Suppressor macrophage treated with lipopolysaccharide for 4 hours (primary cell): ENCODE data around the gene ITGA11.

Experiments
- DNase-seq: peaks from one replicate; pipeline ENCODE4 v3.0.0-alpha.2; 2020

ITGA11 gene

DNA sequence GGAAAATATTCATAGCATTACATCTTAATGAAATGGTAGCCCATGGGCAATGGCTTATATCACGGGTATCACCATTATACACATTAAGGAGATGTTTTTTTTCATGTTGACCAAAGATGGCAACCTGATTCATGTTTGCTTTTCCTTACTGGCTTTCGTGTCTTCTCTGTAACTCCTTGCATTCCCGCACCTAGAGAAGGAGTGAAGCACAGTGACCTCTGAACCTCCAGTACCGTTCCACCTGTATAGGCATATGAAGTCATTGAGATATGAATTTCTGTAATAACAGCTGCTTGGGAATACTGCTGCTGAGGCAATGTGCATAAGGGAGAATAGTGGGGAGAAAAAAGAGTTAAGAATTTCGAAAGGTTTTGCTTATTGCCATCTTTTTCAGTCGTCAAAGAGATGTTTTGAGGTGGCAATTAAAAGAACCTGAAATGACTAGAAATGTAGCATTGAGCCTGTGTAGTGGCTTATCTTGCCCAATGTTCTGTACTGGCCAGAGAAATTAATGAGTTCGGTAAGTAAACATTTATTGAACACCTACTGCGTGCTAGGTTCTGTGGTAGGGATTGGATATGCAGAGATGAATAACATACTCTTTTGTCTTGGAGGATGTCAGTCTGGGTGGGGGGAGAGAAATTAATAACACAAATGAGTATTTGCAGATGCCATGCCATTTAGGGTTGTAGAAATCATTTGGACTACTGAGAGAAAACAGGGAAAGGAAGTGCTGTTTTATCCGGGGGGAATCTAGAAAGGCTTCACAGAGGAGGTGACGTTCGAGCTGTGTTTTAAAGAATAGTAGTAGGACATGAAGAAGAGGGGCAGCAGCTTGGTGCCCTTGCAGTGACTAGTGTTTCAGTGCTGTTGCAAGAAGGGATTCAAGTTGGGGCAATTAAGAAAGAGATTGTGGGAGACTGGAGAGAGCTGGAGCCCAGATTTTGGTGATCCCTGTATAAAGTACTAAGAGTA lies 151.9 kb downstream of the ITGA11 start:
- peak; percentile 32 for DNase-seq

DNA sequence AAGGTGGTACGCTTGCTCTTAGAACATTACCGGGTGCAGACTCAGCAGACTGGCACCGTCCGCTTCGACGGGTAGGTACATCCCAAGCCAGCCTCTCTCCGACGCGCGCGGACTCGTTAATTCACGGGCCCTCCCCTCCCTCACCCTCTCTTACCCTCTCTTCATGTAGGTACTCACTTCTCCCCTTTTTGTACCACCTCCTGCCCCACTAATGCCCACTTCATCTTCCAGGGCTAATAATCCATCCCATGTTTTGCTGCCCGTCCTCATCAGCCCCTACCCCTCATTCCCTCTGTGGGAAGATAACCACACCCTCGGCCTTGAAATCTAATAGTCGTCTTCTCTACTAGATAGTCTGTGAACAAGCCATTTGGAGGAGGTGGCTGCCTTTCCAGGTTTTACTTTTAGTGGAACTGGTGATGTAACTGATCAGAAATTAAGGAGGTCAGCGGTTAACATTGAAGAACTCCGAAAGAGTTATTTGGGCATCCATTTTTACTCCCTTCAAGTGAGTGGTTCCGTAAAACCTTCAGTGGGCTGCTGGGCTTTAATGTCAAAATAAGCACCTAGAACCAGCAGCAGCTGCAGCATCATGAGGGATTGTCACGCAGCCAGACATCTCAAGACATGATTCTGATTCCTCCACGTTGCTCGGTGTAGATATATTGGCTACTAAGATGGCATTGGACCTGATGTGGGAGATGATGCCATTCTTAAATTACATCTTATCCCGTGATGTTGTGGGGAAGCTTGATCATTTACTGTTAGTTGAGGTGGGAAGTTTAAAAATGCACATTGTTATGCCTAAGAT lies 153.2 kb downstream of the ITGA11 start:
- DNase-seq, result peak; percentile 47

DNA sequence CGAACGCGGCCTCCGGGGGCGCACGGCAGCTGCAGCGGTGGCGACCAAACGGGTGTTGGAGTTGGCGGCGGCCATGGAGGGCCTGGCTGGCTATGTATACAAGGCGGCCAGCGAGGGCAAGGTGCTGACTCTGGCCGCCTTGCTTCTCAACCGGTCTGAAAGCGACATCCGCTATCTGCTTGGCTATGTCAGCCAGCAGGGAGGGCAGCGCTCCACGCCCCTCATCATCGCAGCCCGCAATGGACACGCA lies 153.7 kb downstream of the ITGA11 start:
- DNase-seq, result no peak

DNA sequence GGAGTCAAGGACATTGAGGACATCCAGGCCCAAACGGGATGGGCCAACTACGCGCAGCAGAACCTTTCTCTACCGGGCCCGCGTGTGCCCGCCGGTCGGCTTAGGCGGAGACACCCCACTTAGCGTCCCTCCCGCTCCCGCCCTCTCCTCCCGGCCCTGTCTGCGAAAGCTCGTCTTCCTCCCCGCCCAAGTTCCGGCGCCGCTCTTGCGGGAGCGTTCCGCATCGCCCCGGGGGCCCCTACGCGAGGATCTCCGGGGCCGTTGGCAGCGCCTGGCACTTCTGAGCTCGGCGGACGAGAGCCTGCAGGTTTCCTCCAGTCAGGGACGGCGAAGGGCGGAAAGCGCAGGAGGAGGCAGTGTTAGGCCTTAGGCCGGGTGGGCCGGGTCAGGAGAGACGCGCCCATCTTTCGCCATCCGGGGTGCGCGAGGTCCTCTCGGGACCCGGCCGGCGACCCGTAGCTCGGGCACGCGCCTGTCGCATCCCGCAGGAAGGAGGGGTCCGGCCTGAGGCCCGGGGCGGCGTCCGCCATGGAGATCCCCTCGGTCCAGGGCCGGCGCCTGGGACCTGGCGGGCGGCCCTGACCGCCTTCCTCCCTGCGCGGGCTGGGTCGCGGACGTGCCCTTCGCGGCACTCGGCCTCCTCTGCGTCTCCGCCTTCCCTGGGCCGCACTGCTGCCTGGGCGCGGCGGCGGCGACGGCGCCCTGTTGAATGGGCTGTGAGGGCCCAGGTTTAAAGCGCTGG lies 154.2 kb downstream of the ITGA11 start, which contains the start of gene FEM1B:
Gene FEM1B (plus strand): TSS at position 143 of the 742 bp plus-strand sequence. CDS start 673 bp downstream, outside the sequence.
- peak; percentile 94 for DNase-seq

DNA sequence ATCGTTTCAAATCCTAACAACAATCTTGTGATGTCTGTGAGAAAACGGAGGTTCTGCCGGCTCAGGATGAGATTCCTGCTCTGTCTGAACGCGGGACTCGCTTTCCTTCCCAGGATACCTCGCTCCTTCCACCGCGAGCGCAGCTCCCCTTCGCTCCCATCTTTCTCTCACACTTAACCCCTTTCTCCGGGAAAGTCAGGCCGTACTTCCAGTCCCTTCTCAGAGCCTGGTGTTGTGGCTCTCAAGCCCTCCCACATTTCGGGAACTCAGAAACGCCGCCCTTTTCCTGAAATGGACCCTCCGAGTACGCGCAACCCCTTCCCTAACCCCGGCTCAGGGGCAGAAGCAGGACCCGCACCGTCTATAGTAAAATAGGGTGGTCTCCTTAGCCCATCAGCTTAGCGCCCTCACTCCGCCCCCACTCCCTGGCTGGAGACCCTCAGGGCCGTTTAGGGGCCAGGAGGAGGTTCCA lies 154.8 kb downstream of the ITGA11 start:
- peak; percentile 59 for DNase-seq

DNA sequence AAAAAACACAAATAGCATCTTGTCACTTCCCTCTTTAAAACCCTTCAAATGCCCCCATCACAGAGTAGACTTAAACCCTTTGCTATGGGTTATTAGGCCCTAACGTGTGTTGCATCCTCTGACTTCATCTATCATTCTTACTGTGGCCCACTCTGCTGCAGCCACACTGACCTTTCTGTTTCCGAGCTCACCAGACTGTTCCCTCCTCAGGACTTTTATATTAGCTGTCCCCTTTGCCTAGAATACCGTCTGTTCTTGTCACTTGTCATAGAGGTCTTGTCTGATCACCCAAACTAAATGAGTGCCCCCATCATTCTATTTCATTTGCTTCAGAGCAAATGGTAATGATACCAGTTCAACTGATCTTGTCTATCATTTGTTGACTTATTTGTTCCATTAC lies 155.3 kb downstream of the ITGA11 start:
- no peak for DNase-seq

DNA sequence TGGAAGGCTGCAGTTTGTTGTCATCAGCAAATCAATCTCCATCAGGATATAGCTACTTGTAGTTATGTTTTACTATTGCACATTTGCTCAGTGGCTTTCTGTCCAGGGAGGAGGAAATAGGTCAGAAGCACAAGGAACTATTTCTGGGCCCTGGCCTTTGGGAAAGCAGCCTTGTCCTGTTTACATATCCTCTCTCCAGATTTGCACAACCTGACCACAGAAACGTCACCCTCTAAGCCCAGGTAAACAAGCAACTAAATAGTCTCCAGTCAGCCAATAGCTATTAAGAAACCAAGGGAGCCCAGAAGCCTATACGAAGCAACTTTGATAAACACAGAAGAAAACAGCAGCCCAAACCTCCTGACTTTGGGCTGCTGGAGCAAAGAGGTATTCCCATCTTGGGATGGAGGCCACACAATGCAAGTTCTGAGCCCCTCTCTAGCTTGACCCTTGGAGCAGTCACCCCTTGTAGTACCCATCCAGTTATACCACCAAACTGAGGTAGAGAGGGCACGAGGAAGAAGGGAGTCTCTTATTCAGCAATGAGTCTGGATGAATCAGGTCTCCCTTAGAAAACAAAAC lies 156.7 kb downstream of the ITGA11 start:
- peak; percentile 57 for DNase-seq

DNA sequence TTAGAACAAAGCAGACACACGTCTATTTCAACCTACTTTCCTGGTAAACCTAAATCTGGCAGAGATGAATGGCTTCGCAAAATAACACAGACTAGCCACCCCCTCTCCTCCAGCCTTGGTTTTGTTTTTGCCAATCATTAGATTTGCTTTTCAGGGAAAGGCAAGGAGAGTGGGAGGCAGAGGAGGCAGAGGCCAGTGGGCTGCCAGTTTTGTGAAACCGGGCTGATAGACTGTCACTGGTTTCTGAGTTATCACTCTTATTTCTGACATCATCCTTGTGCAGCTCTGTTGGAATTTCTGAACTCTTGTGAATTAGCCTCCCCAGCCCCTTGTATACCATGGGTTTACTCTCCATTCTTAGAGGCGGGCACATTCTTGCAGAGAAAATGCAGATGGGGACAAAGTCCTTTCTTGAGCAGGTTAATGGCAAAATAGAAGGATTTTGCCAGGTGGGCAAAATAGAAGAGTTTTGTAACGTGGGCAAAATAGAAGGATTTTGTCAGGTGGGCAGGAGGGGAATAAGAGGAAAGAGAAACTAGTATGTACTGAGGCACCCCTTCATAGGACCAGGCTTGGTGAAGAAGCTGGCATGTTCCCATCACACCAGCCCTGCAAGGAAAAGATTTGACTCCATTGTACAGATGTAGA lies 157.6 kb downstream of the ITGA11 start:
- DNase-seq, result peak; percentile 69

DNA sequence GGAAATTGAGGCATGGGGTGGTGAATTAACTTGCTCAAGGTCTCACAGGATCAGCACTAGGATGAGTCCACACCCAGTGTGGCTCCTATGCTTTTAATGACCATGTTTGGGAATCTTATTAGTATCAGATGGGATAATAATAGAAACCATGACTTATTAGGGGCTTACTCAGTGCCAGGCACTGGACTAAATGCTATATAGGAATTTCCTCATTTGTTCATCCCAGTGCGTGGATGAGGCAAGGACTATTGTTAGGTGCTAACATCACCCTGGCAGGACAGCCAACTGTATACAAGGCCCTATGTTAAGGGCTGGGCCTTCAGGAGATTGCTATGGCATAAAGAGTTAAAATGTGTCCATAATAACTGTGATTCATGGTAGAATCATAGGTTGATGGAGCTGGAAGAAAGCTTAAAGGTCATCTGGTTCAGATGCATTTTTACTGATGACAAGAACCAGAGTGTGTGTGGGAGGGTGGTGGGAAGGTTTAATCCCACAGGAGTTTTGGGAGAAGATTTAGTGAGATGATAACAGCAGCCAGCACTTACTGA lies 159.2 kb downstream of the ITGA11 start:
- peak; percentile 90 for DNase-seq

DNA sequence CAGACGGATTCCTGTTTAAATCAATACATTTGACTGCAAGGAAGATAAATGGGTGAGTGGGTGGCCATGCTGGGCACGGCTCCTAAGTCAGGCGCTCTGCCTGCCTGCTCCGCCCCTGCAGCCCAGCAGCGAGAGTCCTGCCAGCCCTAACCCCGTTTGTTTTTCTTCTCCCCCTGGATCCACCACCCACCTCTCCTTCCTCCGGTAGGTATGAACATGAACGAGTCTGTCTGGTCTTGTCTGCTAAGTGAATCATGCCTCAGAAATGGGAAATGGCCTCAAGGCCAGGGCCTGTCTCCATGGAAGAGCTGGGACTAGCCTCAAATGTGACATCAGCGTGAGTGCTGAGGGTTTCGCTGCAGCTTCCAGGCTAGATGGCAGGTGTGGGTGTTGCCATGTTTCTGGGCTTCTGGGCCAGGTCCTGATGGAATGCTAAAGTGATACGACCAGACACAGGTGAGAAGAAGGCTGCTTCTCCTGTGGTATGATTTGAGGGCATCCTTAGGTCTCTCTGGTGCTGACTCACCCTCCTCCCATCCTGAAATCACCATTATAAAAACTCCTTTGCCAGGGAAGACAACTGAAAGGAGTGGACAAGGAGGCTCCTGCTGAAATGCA lies 160.0 kb downstream of the ITGA11 start:
- DNase-seq, result peak; percentile 34

DNA sequence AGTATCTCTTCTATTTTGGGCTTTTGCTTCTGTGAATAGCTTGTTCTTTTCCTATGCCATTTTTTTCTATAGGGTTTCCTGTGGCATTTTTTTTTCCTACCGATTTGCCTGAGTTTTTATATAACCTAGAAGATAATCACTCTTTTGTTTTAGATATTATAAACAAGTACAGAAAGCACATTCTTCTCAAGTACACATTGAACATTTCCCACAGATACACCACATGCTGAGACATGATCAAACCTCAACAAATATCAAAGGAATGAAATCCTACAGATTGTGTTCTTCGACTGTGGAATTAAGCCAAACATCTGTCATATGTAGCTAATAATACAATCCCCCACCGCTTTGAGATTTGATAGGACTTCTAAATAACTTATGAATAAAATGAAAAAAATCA lies 163.6 kb downstream of the ITGA11 start:
- no peak for DNase-seq

DNA sequence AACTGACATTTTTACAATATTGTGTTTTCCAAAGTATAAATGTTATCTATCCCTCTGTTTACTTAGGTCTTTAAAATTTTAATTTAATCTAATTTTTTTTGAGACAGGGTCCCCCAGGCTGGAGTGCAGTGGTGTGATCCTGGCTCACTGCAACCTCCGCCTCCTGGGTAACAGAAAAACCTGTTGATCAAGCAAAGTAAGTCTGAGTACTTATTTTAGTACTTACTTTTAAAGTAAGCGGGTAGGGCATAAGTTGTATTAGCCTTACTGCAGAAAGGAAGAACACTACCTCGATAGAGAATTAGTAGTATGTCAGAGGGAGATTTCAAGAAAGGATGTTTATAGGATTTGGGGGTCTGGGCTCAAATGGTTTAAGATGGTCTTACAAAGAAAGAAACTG lies 166.3 kb downstream of the ITGA11 start:
- DNase-seq, result no peak

DNA sequence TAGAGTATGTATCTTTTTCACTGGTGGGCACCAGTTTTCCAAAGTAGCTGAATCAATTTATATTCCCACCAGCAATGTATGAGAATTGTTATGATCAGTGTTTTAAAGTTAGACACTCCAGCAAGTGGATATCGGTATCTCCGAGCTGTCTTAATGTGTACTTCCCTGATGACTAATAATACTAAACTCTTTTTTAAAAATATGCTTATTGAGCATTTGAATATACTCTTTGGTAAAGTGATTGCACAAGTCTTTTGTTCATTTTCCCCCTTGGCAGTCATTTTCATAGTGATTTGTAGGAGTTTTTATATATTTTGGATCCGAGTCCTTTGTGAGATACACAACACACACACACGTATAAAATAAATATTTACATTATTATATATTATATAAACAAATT lies 166.9 kb downstream of the ITGA11 start:
- peak; percentile 37 for DNase-seq

DNA sequence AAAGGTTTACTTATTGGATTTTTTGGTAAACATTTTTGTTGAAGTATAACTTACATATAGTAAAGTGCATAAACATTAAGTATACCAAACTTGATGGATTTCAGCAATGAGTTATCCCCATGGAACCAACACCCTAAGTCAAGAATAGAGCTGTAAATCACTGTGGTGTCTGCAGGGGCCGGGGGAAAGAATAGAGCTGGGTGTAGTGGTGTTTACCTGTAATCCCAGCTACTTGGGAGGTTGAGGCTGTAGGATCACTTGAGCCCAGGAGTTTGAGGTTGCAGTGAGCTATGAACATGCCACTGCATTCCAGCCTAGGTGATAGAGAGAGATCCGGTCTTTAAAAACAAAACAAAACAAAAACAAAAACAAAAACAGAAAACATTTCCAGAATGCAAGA lies 167.7 kb downstream of the ITGA11 start:
- no peak for DNase-seq

DNA sequence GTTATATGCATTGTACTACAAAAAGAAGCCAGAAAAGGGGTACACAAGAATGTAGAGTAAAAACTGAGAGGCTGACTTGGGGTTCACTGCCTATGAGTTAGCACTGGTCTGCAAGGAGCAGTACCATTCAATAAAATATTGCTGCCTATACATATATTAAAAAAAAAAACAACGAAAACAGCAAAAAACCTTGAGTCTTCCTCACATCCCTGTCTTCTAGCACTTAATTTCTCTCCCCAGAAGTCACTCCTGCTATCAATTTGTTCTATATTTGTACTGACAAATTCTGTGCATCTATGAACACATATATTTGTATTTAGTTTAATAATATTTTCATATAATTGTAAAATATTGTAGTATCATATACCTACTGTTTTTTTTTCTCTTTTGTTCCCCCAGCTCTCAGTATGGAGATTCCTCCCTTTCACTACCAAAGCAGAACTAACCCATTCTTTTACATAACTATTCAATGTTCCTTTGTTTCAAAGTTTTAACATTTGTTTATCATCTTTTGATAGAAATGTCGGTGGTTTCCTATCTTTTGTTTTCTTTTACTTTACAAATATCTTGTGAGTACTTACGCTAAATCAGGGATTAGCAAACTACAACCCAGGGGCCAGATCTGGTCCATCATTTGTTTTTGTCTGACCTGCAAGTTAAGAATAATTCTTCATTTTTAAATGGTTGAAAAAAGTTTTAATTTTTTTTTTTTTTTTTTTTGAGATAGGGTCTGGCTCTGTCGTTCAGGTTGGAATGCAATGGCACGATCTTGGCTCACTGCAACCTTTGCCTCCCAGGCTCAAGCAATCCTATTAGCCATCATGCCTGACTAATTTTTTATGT lies 169.2 kb downstream of the ITGA11 start:
- no peak for DNase-seq

DNA sequence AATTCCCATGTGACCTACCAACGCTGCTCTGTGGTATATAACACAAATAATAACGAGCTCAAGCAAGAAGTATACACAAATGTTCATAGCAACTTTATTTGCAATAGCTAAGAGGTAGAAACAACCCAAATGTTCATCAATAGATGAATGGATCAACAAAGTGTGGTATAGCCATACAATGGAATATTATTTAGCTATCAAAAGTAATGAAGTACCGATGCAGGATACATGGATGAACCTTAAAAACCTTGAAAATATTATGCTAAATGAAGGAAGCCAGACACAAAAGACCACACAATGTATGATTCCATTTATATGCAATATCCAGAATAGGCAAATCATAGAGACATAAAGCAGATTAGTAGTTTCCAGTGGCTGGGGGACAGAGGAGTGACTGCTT lies 170.0 kb downstream of the ITGA11 start:
- DNase-seq, result no peak

DNA sequence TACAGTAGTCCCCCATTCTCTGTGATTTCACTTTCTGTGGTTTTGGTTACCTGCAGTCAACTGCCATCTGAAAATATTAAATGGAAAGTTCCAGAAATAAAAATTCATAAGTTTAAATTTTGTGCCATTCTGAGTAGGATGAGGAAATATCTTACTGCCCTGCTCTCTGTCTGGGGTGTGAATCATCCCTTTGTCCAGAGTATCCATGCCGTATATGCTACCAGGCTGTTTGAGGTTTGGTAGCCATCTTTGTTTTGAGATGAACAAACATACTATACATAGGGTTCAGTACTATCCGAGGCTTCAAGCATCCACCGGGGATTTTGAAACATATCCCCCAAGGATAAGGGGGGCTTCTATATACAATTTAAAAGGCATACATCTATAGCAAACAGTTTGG lies 170.7 kb downstream of the ITGA11 start:
- DNase-seq, result no peak

DNA sequence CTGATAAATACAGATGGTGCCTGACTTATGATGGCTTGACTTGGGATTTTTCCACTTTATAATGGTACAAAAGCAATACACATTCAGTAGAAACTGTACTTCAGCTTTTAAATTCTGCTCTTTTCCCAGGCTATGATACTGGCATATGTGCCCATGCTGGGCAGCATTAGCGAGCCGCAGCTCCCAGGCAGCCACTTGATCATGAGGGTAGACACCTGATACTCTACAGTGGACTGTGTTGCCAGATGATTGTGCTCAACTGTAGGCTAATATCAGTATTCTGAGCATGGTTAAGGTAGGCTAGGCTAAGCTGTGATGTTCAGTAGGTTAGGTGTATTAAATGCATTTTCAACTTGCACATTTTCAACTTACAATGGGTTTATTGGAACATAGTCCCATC lies 172.1 kb downstream of the ITGA11 start:
- no peak for DNase-seq

DNA sequence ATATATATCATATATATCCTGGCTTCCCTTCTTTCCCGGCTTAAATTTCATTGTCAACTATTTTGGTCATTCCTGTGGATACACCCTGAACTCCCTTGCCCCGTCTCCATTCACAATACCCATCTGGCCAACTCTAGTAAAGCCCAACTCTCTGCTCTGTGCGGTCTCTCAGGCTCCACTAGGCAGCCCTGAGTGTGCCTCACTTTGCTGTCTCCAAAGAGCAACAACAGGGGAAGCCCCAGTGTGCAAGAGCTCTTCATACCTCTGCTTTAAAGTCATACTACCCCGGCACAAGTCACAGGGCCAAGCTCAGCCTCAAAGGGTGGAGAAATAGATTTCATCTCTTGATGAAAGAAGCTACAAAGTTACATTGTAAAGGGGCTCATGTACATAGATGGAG lies 173.3 kb downstream of the ITGA11 start:
- DNase-seq, result no peak

DNA sequence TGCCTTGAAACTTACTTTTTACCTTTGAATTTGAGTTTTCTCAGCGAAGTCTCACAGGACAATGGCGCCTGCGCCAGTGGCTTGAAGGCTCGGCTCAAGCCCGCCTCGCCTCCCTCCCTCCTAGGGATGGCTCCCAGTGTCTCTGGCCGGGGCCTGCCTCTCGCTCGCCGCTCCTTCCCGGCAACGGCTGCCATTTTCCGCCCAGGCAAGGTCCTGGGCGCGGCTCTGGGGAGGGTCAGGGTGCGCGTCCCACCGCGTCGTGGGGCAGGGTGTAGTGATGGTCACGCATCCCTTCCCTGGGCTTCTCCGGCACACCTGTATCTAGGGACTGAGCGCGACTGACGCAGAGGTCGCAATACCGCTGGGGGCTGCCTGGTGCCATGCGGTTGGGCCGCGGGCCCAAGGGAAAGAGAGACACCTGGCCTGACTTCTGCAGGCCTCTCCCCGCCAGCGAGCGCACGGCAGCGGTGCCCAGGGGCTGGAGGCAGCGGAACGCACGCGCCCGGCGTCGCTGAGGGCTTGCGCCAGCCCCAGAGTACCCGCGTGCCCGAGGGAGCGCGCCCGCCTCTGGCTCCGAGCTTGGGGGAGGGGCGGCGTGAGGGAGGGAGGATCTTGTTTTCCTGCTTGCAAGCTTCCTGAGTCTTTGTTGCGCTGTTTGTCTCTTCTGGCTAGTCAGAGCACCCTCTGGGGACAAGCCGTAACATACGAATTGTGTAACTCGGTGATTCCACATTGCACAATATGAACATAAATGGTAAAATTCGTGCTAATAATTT lies 175.1 kb downstream of the ITGA11 start:
- DNase-seq, result peak; percentile 95
